LNCaP clone FGC (cell line): ENCODE measurements around the gene MND1.
"Not testable (repeated sequence)": the region's sequence is repeated elsewhere in the genome, so short reads cannot be mapped to it uniquely, and the experiment has no call there.

Experiments used
- DNase-seq: peaks from one replicate; pipeline ENCODE4 v3.0.0-alpha.2; 2011; ENCODE audit warnings: low read depth
- H3K4me3 ChIP-seq: 2 replicates; pipeline ENCODE4 v1.5.1; 2011; ENCODE audit warnings: mild to moderate bottlenecking, low read depth, low read length, control low read depth
- TF ChIP-seq, protein P1 (sequence below): IDR thresholded peaks from 2 replicates; pipeline ENCODE4 v1.5.1; 2012; ENCODE audit warnings: mild to moderate bottlenecking; ENCODE audit not compliant: control insufficient read depth, insufficient read depth; ENCODE audit errors: extremely low read depth

The MND1 gene

DNA sequence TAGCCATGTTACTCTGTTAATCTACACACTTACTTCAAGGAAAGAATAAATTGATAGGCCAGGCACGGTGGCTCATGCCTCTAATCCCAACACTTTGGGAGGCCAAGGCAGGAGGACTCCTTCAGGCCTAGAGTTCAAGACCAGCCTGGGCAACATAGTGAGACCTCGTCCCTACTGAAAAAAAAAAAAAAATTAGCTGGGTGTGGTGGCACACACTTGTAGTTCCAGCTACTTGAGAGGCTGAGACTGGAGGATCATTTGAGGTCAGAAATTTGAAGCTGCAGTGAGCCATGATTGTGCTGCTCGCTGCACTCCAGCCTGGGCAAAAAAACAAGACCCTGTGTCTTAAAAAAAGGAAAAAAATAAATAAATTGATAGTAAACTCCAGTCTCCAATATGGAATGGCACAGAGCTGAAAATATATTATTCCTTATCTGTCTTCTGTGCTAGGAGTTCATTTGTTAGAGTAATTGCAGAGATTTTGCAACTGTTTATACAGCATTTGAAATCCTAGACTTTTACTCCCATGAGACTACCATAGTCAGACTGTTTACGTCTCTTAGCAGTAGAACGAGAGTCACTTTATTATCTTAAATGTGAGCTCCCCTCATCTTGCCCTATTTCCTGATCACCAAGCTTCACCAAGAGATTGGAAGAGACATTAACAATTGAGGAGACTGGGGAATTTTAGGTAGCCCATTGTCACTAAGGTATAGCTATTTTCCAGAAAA lies 102.9 kb downstream of the MND1 start:
- no peak overlapping the region for H3K4me3 ChIP-seq
- no peak for DNase-seq
- TF ChIP-seq, protein P1, sequence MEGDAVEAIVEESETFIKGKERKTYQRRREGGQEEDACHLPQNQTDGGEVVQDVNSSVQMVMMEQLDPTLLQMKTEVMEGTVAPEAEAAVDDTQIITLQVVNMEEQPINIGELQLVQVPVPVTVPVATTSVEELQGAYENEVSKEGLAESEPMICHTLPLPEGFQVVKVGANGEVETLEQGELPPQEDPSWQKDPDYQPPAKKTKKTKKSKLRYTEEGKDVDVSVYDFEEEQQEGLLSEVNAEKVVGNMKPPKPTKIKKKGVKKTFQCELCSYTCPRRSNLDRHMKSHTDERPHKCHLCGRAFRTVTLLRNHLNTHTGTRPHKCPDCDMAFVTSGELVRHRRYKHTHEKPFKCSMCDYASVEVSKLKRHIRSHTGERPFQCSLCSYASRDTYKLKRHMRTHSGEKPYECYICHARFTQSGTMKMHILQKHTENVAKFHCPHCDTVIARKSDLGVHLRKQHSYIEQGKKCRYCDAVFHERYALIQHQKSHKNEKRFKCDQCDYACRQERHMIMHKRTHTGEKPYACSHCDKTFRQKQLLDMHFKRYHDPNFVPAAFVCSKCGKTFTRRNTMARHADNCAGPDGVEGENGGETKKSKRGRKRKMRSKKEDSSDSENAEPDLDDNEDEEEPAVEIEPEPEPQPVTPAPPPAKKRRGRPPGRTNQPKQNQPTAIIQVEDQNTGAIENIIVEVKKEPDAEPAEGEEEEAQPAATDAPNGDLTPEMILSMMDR, result no peak

DNA sequence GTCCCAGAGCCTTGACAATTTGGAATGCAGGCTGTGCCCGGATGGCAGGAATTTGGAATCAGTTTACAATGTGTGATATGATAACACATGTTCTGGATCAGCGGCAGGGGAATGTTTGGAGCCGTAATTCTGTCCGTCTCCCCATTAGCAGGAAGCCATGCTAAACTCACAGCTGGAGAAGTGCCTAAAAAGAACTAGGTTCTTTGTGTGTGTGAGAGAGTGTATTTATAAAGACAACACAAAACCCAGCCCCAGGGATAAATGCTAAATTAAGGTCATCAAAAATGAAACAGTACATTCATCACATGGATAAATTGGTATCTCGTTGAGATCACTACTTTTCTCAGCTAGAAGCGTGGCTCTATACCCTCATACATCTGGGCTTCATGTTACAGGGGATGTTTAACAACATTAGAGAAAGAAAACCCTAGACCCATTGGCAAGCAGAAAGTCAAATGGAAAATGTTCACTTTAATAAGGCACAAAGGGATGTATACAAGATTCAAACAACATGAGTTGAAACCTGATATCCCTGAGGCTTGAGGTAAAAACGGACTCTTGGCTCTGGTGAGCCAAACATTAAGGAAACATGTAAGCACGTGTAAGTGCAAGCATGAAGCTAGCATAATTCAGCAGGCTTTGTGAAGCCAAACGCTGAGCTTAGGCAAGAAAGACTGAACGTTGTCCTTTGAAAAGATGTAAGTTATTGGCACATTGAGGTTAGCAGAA lies 103.7 kb downstream of the MND1 start:
- TF ChIP-seq, protein P1, result no peak
- H3K4me3 ChIP-seq, result no peak overlapping the region

DNA sequence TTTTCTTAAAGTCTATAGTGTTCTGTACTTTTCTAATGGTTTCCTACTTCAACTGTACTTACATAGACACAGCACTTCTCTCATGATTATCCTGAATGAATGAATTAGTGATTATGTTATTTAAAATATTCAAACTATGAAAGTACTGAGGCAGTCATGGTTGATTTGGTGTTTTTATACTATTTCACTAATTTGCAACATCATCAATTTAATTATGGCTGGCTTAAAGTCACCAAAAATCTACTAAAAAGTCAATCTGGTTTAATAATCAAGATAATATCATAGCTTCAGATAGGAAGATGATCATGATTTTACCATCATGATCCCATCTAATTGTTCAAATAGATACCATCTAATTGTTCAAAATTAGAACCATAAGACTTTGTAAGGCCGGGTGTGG lies 104.8 kb downstream of the MND1 start:
- TF ChIP-seq, protein P1, result no peak
- no peak for DNase-seq
- no peak overlapping the region for H3K4me3 ChIP-seq

More for the DNA sequence above, 103.7 kb downstream of the MND1 start:
- DNase-seq, result no peak

DNA sequence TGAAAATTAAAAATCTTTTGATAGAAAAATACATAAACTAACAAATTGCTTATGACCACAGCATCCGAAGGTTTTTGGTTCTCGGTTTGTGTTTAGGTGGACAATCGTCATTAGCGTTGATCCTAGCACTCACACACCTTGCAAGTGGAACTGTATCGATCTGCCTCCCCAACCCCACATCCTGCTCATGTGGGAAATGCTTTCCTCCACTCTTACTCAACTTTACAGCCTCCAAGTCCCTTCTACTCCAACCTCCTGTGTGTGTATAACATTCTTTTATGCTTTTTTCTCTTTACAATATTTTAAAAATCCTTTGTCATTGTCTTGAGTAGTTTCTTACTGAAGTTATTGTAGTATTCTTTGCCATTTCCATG lies 106.0 kb downstream of the MND1 start:
- no peak overlapping the region for H3K4me3 ChIP-seq
- DNase-seq, result no peak

DNA sequence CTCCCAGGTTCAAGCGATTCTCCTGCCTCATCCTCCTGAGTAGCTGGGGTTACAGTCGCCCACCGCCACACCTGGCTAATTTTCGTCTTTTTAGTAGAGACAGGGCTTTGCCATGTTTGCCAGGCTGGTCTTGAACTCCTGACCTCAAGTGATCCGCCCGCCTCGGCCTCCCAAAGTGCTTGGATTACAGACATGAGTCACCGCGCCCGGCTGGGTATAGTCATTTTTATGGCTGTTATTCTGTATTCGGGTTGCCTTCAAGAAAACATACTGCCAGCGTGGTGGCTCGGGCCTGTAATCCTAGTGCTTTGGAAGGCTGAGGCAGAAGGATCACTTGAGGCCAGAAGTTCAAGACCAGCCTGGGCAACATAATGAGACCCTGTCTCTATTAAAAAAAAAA lies 106.7 kb downstream of the MND1 start:
- H3K4me3 ChIP-seq, DNase-seq: not testable (repeated sequence)

More for the DNA sequence above, 106.0 kb downstream of the MND1 start:
- TF ChIP-seq, protein P1, result no peak

DNA sequence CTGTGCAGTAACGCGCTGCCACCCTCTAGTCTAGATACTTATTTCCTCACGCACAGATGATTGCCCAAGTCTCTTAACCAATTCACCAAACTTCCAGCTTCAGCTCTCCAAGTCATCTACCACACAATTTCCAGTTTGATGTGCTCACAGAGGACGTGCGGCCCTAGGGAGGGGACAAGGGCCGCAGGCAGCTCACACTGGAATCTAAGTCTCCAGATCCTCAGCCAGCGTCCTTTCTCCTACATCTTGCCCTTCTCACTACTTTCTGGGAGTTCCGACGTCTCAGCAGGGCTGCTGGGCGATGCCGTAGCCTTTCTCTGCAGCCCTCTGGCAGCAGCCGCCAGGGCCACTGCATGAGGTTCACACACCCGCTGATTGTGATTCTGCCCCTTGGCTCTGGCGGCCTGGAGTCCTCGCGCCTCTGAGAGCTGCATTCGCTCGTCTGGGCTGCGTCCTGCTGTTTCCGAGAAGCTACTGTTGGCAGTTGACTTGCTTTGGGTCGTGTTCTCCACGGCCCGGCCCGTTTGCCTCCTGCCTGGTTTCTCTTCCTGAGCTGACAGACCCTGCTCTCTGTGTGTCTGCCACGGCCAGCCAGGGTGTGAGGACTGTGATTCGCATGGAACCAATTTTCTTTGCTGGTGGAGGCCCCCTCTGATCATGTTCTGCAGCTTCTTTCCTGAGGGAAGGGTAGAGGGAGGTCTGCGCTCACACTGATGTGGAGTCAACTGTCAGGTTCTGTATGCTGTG lies 107.6 kb downstream of the MND1 start:
- no peak for DNase-seq
- TF ChIP-seq, protein P1, result no peak
- no peak overlapping the region for H3K4me3 ChIP-seq
